Measurements from ENCODE around the gene RAD23B. TPM values are rescaled to one million over a fixed set of nuclear protein-coding genes. Genes with fewer than 3 reads are reported as not detected.

RAD23B gene
- total RNA-seq, 4 donors from 2014 or later: 71.0 to 109 (median 76.2) TPM

- no peak for TF ChIP-seq CTCF (IDR thresholded peaks at IDR 0.05; ENCODE audit: low read depth)
Measured at GRCh38 chr9:107295995-107296394, 12.9 kb downstream of the RAD23B start.

- TF ChIP-seq CTCF (IDR thresholded peaks at IDR 0.05; ENCODE audit: low read depth): no peak
Measured at GRCh38 chr9:107299437-107299836, 16.4 kb downstream of the RAD23B start.

- TF ChIP-seq CTCF (IDR thresholded peaks at IDR 0.05; ENCODE audit: low read depth): no peak
Measured at GRCh38 chr9:107306308-107306707, 23.2 kb downstream of the RAD23B start.

- no peak for TF ChIP-seq CTCF (IDR thresholded peaks at IDR 0.05; ENCODE audit: low read depth)
Measured at GRCh38 chr9:107307331-107307730, 24.3 kb downstream of the RAD23B start.

GRCh38 chr9:107308461-107308860 is 25.4 kb downstream of the RAD23B start:
- TF ChIP-seq CTCF (IDR thresholded peaks at IDR 0.05; ENCODE audit: low read depth): no peak

GRCh38 chr9:107309271-107309670 is 26.2 kb downstream of the RAD23B start:
- TF ChIP-seq CTCF (IDR thresholded peaks at IDR 0.05; ENCODE audit: low read depth): no peak

- TF ChIP-seq CTCF (IDR thresholded peaks at IDR 0.05; ENCODE audit: low read depth): no peak
Measured at GRCh38 chr9:107312376-107313050, 29.4 kb downstream of the RAD23B start.
